Endothelial cell of umbilical vein (primary cell): ENCODE measurements around the gene GNG2. TPM values are rescaled to one million over a fixed set of nuclear protein-coding genes. Genes with fewer than 3 reads are reported as not detected.

Source experiments
- BruUV-seq: library from RNA; stranded (reverse); fragments of 400-500 nt; replicated peaks from 2 replicates; lab custom pipeline; 2021; lab: Mats Ljungman, UMichigan
- CTCF ChIA-PET: fragments of 300-600, 350-600 bp; sonication (Branson Sonifier 250); formaldehyde crosslinking; loops from one replicate; lab custom pipeline; 2021; ENCODE audit warnings: antibody characterized with exemption, inconsistent platforms; lab: Charles Lee
- POLR2A ChIA-PET: fragments of 300-600, 350-600 bp; sonication (Branson Sonifier 250); formaldehyde crosslinking; loops from one replicate; lab custom pipeline; 2021; ENCODE audit warnings: antibody characterized with exemption, inconsistent platforms; lab: Charles Lee
- DNase-seq: peaks from one replicate; pipeline ENCODE4 v3.0.0-alpha.2; 2011; ENCODE audit warnings: low read depth, low spot score
- FAIRE-seq: peaks from 2 replicates; lab custom pipeline; 2011; peaks lifted over from hg19 to GRCh38; lab: Jason Lieb, UNC
- H2AFZ ChIP-seq: 2 replicates; pipeline ENCODE4 v1.6.0; 2012; ENCODE audit warnings: low read depth, low read length, control low read depth, inconsistent platforms
- H3K27ac ChIP-seq: 2 replicates; pipeline ENCODE4 v1.5.1; 2011; ENCODE audit warnings: low read depth, mild to moderate bottlenecking, control low read depth, low read length, moderate library complexity; ENCODE audit not compliant: insufficient read depth
- H3K27me3 ChIP-seq, 2 experiments: 2 replicates each; pipeline versions ENCODE4 v1.6.0 to v1.6.1; 2011; ENCODE audit warnings: low read length in 2 of 2, mixed read lengths in 1 of 2; ENCODE audit not compliant: control insufficient read depth in 2 of 2, insufficient read depth in 2 of 2
- H3K36me3 ChIP-seq, 2 experiments: 2 replicates in 1 of 2; 3 replicates in 1 of 2; pipeline ENCODE4 v1.5.1; 2011; ENCODE audit warnings: low read length in 2 of 2, mild to moderate bottlenecking in 1 of 2, moderate library complexity in 1 of 2; ENCODE audit not compliant: control insufficient read depth in 2 of 2, insufficient read depth in 2 of 2; ENCODE audit errors: extremely low read depth in 1 of 2
- H3K4me1 ChIP-seq: 3 replicates; pipeline ENCODE4 v1.5.1; 2011; ENCODE audit warnings: mild to moderate bottlenecking, low read length; ENCODE audit not compliant: control insufficient read depth, insufficient read depth; ENCODE audit errors: extremely low read depth
- H3K4me2 ChIP-seq: 2 replicates; pipeline ENCODE4 v1.6.1; 2011; ENCODE audit warnings: low read length, control low read depth, mixed read lengths; ENCODE audit not compliant: insufficient read depth
- H3K4me3 ChIP-seq, 3 experiments: fragments of 200-600 bp in 1 of 3; sonication (generic), shearing (Covaris generic) in 1 of 3; replicated peaks in 1 of 3; 2 replicates each; pipeline ENCODE4 v1.5.1; 2011 to 2016; ENCODE audit warnings: control low read depth in 3 of 3, low read length in 3 of 3, mild to moderate bottlenecking in 2 of 3, inconsistent platforms in 1 of 3, low read depth in 1 of 3, moderate library complexity in 1 of 3; ENCODE audit not compliant: insufficient read depth in 1 of 3
- H3K79me2 ChIP-seq: 2 replicates; pipeline ENCODE4 v1.6.0; 2012; ENCODE audit warnings: low read length, inconsistent platforms; ENCODE audit not compliant: control insufficient read depth, insufficient read depth
- H3K9ac ChIP-seq: replicated peaks from 2 replicates; pipeline ENCODE3; 2011; ENCODE audit warnings: low read length, control low read depth; ENCODE audit not compliant: insufficient read depth; ENCODE audit errors: extremely low read depth
- H3K9me1 ChIP-seq: replicated peaks from 3 replicates; pipeline ENCODE4 v1.6.0; 2011; ENCODE audit warnings: mild to moderate bottlenecking, low read length; ENCODE audit not compliant: control insufficient read depth, insufficient read depth; ENCODE audit errors: extremely low read depth
- H3K9me3 ChIP-seq: replicated peaks from 2 replicates; pipeline ENCODE4 v1.5.1; 2012; ENCODE audit warnings: low read length, inconsistent platforms; ENCODE audit not compliant: control insufficient read depth, insufficient read depth
- H4K20me1 ChIP-seq: replicated peaks from 2 replicates; pipeline ENCODE3; 2011; ENCODE audit warnings: mild to moderate bottlenecking, low read length; ENCODE audit not compliant: control insufficient read depth, insufficient read depth; ENCODE audit errors: extremely low read depth
- CTCF ChIP-seq, 2 donors: IDR thresholded peaks; 1 replicate in 1 of 2; 2 replicates in 1 of 2; pipeline ENCODE4 v1.5.1; 2011; ENCODE audit warnings: low read length in 2 of 2, mild to moderate bottlenecking in 2 of 2, moderate library complexity in 2 of 2, control low read depth in 1 of 2, inconsistent platforms in 1 of 2, low read depth in 1 of 2; ENCODE audit not compliant: insufficient read depth in 1 of 2; ENCODE audit errors: extremely low read depth in 1 of 2
- FOS ChIP-seq: IDR thresholded peaks from 2 replicates; pipeline ENCODE4 v1.6.1; 2011; ENCODE audit warnings: mild to moderate bottlenecking, low read length, moderate library complexity, borderline replicate concordance; ENCODE audit not compliant: insufficient read depth
- GATA2 ChIP-seq: IDR thresholded peaks from 2 replicates; pipeline ENCODE4 v1.7.0; 2011; ENCODE audit warnings: low read depth, mild to moderate bottlenecking, moderate library complexity, mixed read lengths, low read length; ENCODE audit not compliant: insufficient read length, insufficient read depth
- MAX ChIP-seq: IDR thresholded peaks from 2 replicates; pipeline ENCODE4 v1.6.1; 2011; ENCODE audit not compliant: insufficient read depth, insufficient read length
- POLR2AphosphoS5 ChIP-seq: IDR thresholded peaks from 2 replicates; pipeline ENCODE4 v1.6.1; 2012; ENCODE audit warnings: low read depth, mild to moderate bottlenecking, control low read depth, low read length, moderate library complexity; ENCODE audit not compliant: insufficient read depth
- dilution Hi-C: fragments of 300-500 bp; cut with MboI; formaldehyde crosslinking; loops from one replicate; pipeline ENCODE4 v1.15.0; 2019; ENCODE audit warnings: low sequenced_read_pairs; ENCODE audit not compliant: extremely low pct_ligation_motif_present
- intact Hi-C: fragments of 100-400 bp; cut with micrococcal nuclease; formaldehyde crosslinking; loops from one replicate; pipeline ENCODE4 v1.10.0; 2022
- polyA plus RNA-seq, 4 experiments: library from polyadenylated mRNA; depleted of rRNA in 3 of 4; stranded (reverse) in 3 of 4; unstranded in 1 of 4; fragments of >200 nt; gene quantifications; 2 replicates each; pipeline versions ENCODE4 v1.2.1 to v1.2.3, GENCODE V29; 2011 to 2012; ENCODE audit warnings: missing spikeins in 1 of 4
- total RNA-seq: library from RNA; stranded (reverse); gene quantifications from 2 replicates; pipeline ENCODE4 v1.2.3, GENCODE V29; 2021

GNG2 gene
- total and polyA plus RNA-seq, 2 donors (not counting 3 experiments of a cell fraction or from before 2014, with no cell fraction given): not detected

GRCh38 chr14:52011523-52011922 is 151.1 kb downstream of the GNG2 start:
- intact Hi-C loops (no loop called here), dilution Hi-C loops (no loop called here)
- no peak overlapping the region for H3K27ac ChIP-seq
- peaks cover 5% of the 10 kb centered on the region for H3K4me1 ChIP-seq
- no peak overlapping the region for H3K4me2 ChIP-seq
- H3K27me3 ChIP-seq: no peaks in the 10 kb centered on the region
- no peak overlapping the region for H3K4me3 ChIP-seq
- H3K79me2 ChIP-seq: no peaks in the 10 kb centered on the region
- no peak overlapping the region for H2AFZ ChIP-seq
- POLR2A ChIA-PET: no interaction called here
- TF ChIP-seq FOS (no peak), POLR2AphosphoS5 (no peak), GATA2 (no peak), CTCF (IDR thresholded peaks at IDR 0.05; ENCODE audit: extremely low read depth in 1 of 2, insufficient read depth in 1 of 2, low read depth in 1 of 2, low read length in 2 of 2) (no peak), MAX (no peak)
- peaks cover 10 to 13% of the 10 kb centered on the region in 2 experiments for H3K36me3 ChIP-seq
- H4K20me1 ChIP-seq: no peaks in the 10 kb centered on the region
- H3K9me1 ChIP-seq: no peaks in the 10 kb centered on the region
- H3K9ac ChIP-seq: no peak overlapping the region
- FAIRE-seq (no peak), DNase-seq (no peak)
- no peaks in the 10 kb centered on the region for H3K9me3 ChIP-seq
- CTCF ChIA-PET: interaction anchor here (0.9 kb wide), 1 partner anchor 119 kb away, joined by 3 read pairs; no protein-coding TSS in a partner anchor
- BruUV-seq: no TSS peak
